Neural cell (in vitro differentiated cells): ENCODE data around the gene GJB3. TPM values are rescaled to one million over a fixed set of nuclear protein-coding genes. Genes with fewer than 3 reads are reported as not detected.

Experiments used
- H2AFZ ChIP-seq: fragments of 200-600, 300-800 bp; sonication (generic), shearing (Covaris generic); 2 replicates; pipeline ENCODE4 v1.6.0; 2014; ENCODE audit warnings: low read depth, mild to moderate bottlenecking, antibody characterized with exemption, low read length, moderate library complexity
- H3F3A ChIP-seq: fragments of 200-600 bp; shearing (Covaris generic); 2 replicates; pipeline ENCODE4 v1.6.1; 2016; ENCODE audit warnings: mild to moderate bottlenecking, moderate library complexity, mixed read lengths, antibody characterized with exemption, low read length; ENCODE audit not compliant: insufficient read depth, poor library complexity, severe bottlenecking
- H3K27ac ChIP-seq: fragments of 200-600, 300-800 bp; sonication (generic), shearing (Covaris generic); 2 replicates; pipeline ENCODE4 v1.5.1; 2014; ENCODE audit warnings: mild to moderate bottlenecking, low read length, moderate library complexity
- H3K27me3 ChIP-seq: fragments of 300-800, 200-600 bp; sonication (generic), shearing (Covaris generic); 2 replicates; pipeline ENCODE4 v1.6.0; 2014; ENCODE audit warnings: mild to moderate bottlenecking, low read depth, low read length, moderate library complexity; ENCODE audit not compliant: insufficient read depth
- H3K36me3 ChIP-seq: fragments of 300-800, 200-600 bp; sonication (generic), shearing (Covaris generic); 2 replicates; pipeline ENCODE4 v1.5.1; 2014; ENCODE audit warnings: mild to moderate bottlenecking, antibody characterized with exemption, low read length, moderate library complexity; ENCODE audit not compliant: insufficient read depth
- H3K4me2 ChIP-seq: fragments of 300-800, 200-600 bp; sonication (generic), shearing (Covaris generic); 2 replicates; pipeline ENCODE4 v1.6.0; 2014; ENCODE audit warnings: mild to moderate bottlenecking, low read length
- H3K4me3 ChIP-seq: fragments of 300-800, 200-600 bp; sonication (generic), shearing (Covaris generic); 2 replicates; pipeline ENCODE4 v1.5.1; 2014; ENCODE audit warnings: mild to moderate bottlenecking, low read length, moderate library complexity
- H3K79me2 ChIP-seq: fragments of 200-600 bp; shearing (Covaris generic); replicated peaks from 2 replicates; pipeline ENCODE4 v1.6.0; 2014; ENCODE audit warnings: mild to moderate bottlenecking, low read length, moderate library complexity; ENCODE audit not compliant: insufficient read depth
- H3K9ac ChIP-seq: fragments of 300-800, 200-600 bp; sonication (generic), shearing (Covaris generic); 2 replicates; pipeline ENCODE4 v1.6.1; 2016; ENCODE audit warnings: mild to moderate bottlenecking, low read length, mixed read lengths
- H3K9me2 ChIP-seq: fragments of 200-600 bp; shearing (Covaris generic); 2 replicates; pipeline ENCODE4 v1.6.1; 2016; ENCODE audit warnings: mild to moderate bottlenecking, low read length, mixed read lengths; ENCODE audit not compliant: insufficient read depth
- H3K9me3 ChIP-seq: fragments of 200-600, 300-800 bp; sonication (generic), shearing (Covaris generic); 2 replicates; pipeline ENCODE4 v1.6.1; 2016; ENCODE audit warnings: mild to moderate bottlenecking, mixed run types, low read length, moderate library complexity, mixed read lengths
- H4K20me1 ChIP-seq: fragments of 200-600 bp; shearing (Covaris generic); 2 replicates; pipeline ENCODE4 v1.6.1; 2016; ENCODE audit warnings: mild to moderate bottlenecking, mixed run types; ENCODE audit not compliant: insufficient read depth
- CTCF ChIP-seq: fragments of 450-650 bp; IDR thresholded peaks from 2 replicates; pipeline ENCODE4 v1.5.1; 2014; ENCODE audit warnings: antibody characterized with exemption, mild to moderate bottlenecking, moderate library complexity; ENCODE audit not compliant: poor library complexity, severe bottlenecking
- EP300 ChIP-seq: fragments of 450-650 bp; conservative IDR thresholded peaks from 2 replicates; pipeline ENCODE4 v1.6.1; 2014; ENCODE audit warnings: antibody characterized with exemption, mild to moderate bottlenecking, moderate library complexity; ENCODE audit not compliant: poor library complexity, severe bottlenecking
- EZH2 ChIP-seq: fragments of 200-600, 300-800 bp; shearing (Covaris generic), sonication (generic); IDR thresholded peaks from 2 replicates; pipeline ENCODE4 v1.6.1; 2014; ENCODE audit warnings: antibody characterized with exemption, low read length, borderline replicate concordance, mild to moderate bottlenecking; ENCODE audit not compliant: insufficient read depth, poor library complexity, severe bottlenecking
- MXI1 ChIP-seq: fragments of 450-650 bp; conservative IDR thresholded peaks from 2 replicates; pipeline ENCODE4 v1.6.1; 2014; ENCODE audit warnings: antibody characterized with exemption, mild to moderate bottlenecking; ENCODE audit not compliant: poor library complexity, severe bottlenecking
- POLR2AphosphoS5 ChIP-seq: IDR thresholded peaks from 2 replicates; pipeline ENCODE4 v1.6.1; 2012
- RAD21 ChIP-seq: fragments of 450-650 bp; conservative IDR thresholded peaks from 2 replicates; pipeline ENCODE4 v1.6.1; 2014; ENCODE audit warnings: antibody characterized with exemption, mild to moderate bottlenecking, moderate library complexity
- REST ChIP-seq: IDR thresholded peaks from 2 replicates; pipeline ENCODE4 v1.6.1; 2012; ENCODE audit warnings: borderline replicate concordance
- SMC3 ChIP-seq: fragments of 450-650 bp; conservative IDR thresholded peaks from 2 replicates; pipeline ENCODE4 v1.6.1; 2014; ENCODE audit warnings: antibody characterized with exemption, mild to moderate bottlenecking, moderate library complexity; ENCODE audit not compliant: poor library complexity
- TAF1 ChIP-seq: IDR thresholded peaks from 2 replicates; pipeline ENCODE4 v1.6.1; 2012; ENCODE audit warnings: low read depth
- polyA plus RNA-seq: library from polyadenylated mRNA; depleted of rRNA; stranded (reverse); fragments of >200 nt; gene quantifications from 2 replicates; pipeline ENCODE4 v1.2.3, GENCODE V29; 2014

Gene GJB3
- polyA plus RNA-seq, 1 donor from 2014 or later = not detected

GRCh38 chr1:34757386-34757785 lies 23.6 kb upstream of the GJB3 start:
- Histone ChIP-seq H3K9me3 (no peaks in the 10 kb centered on the region), H3K9me2 (no peaks in the 10 kb centered on the region), H4K20me1 (no peaks in the 10 kb centered on the region), H3K4me3 (no peak overlapping the region), H3K27me3 (no peaks in the 10 kb centered on the region), H3K36me3 (no peaks in the 10 kb centered on the region), H2AFZ (no peak overlapping the region), H3K4me2 (no peak overlapping the region), H3F3A (no peaks in the 10 kb centered on the region), H3K27ac (no peak overlapping the region), H3K79me2 (no peaks in the 10 kb centered on the region), H3K9ac (no peak overlapping the region)
- TF ChIP-seq EP300 (no peak), EZH2 (no peak), CTCF (no peak), MXI1 (no peak), REST (no peak), POLR2AphosphoS5 (no peak), RAD21 (no peak), TAF1 (no peak), SMC3 (no peak)

GRCh38 chr1:34758751-34759150 lies 22.3 kb upstream of the GJB3 start:
- H3K9me3 ChIP-seq = no peaks in the 10 kb centered on the region
- H3K36me3 ChIP-seq = no peaks in the 10 kb centered on the region
- no peak overlapping the region for H2AFZ ChIP-seq
- H3F3A ChIP-seq = no peaks in the 10 kb centered on the region
- TF ChIP-seq EZH2 = no peak
- H3K4me2 ChIP-seq = no peak overlapping the region
- no peak overlapping the region for H3K27ac ChIP-seq
- no peaks in the 10 kb centered on the region for H3K79me2 ChIP-seq
- H4K20me1 ChIP-seq = no peaks in the 10 kb centered on the region
- H3K4me3 ChIP-seq = no peak overlapping the region
- no peaks in the 10 kb centered on the region for H3K9me2 ChIP-seq
- H3K9ac ChIP-seq = no peak overlapping the region
- no peaks in the 10 kb centered on the region for H3K27me3 ChIP-seq
